Heart right ventricle (tissue), 16 donors: Measurements from ENCODE around the gene HCN2. TPM values are rescaled to one million over a fixed set of nuclear protein-coding genes. Genes with fewer than 3 reads are reported as not detected.

ENCODE experiments used
- ATAC-seq, 8 donors: fragments of 200-7000 bp; cut with Tn5 transposase; one replicate each; pipeline ENCODE4 v1.9.1; 2020; ENCODE audit warnings: mild to moderate bottlenecking in 8 of 8, moderate library complexity in 8 of 8, moderate number of reproducible peaks in 1 of 8
- DNase-seq, 2 donors: peaks; one replicate each; pipeline ENCODE4 v3.0.0-alpha.2; 2020
- H3K27ac ChIP-seq, 10 donors: fragments of 200-600 bp; sonication (generic) in 2 of 10; one replicate each; pipeline versions ENCODE4 v1.5.0 to v1.8.0; 2020 to 2022; ENCODE audit warnings: mild to moderate bottlenecking in 3 of 10
- H3K27me3 ChIP-seq, 7 donors: fragments of 200-600 bp; one replicate each; pipeline ENCODE4 v1.8.0; 2021 to 2022; ENCODE audit warnings: mild to moderate bottlenecking in 2 of 7
- H3K36me3 ChIP-seq, 9 donors: fragments of 200-600 bp; sonication (generic) in 1 of 9; one replicate each; pipeline versions ENCODE4 v1.5.0 to v1.8.0; 2020 to 2022; ENCODE audit warnings: mild to moderate bottlenecking in 2 of 9
- H3K4me1 ChIP-seq, 9 donors: fragments of 200-600 bp; sonication (generic) in 1 of 9; one replicate each; pipeline versions ENCODE4 v1.5.0 to v1.8.0; 2020 to 2022; ENCODE audit warnings: mild to moderate bottlenecking in 4 of 9
- H3K4me3 ChIP-seq, 10 donors: fragments of 200-600 bp; sonication (generic) in 2 of 10; one replicate each; pipeline versions ENCODE4 v1.5.0 to v1.8.0; 2020 to 2022; ENCODE audit warnings: mild to moderate bottlenecking in 7 of 10, moderate library complexity in 2 of 10
- H3K9me3 ChIP-seq, 11 donors: fragments of 200-600 bp in 10 of 11; sonication (generic) in 2 of 11; one replicate each; pipeline versions ENCODE4 v1.5.0 to v1.8.0; 2013 to 2022; ENCODE audit warnings: mild to moderate bottlenecking in 2 of 11, control low read depth in 1 of 11, moderate library complexity in 1 of 11
- WGBS, 2 donors: extraction: QIAGEN DNeasy Blood & Tissue Kit; methylation state at CpG; one replicate each; pipeline ENCODE4 v1.1.7; 2013; ENCODE audit warnings: inconsistent platforms in 1 of 2; 5-methylcytosine and 5-hydroxymethylcytosine counted together
- intact Hi-C, 10 donors: fragments of 100-400 bp; cut with DNase I; formaldehyde crosslinking; loops; one replicate each; pipeline versions ENCODE4 v1.11.1 to v1.14.2; 2022
- polyA plus RNA-seq, 2 donors: library from polyadenylated mRNA; stranded (reverse); fragments of 200-250 nt; gene quantifications; one replicate each; pipeline ENCODE4 v1.2.3, GENCODE V29; 2013
- total RNA-seq, 10 donors: library from RNA; stranded (reverse); fragmentation: NEBNext Ultra II Directional in 3 of 10; extraction: Animal tissue kit (Norgen Biotek cat#: 25700) in 3 of 10; gene quantifications; one replicate each; pipeline versions ENCODE4 v1.2.1 to v1.2.4, GENCODE V29; 2021 to 2023
- TF ChIP-seq, protein P1 (sequence below), 9 donors: fragments of 200-600 bp; sonication (generic) in 2 of 9; IDR thresholded peaks; one replicate each; pipeline versions ENCODE4 v1.5.0 to v1.8.0; 2021 to 2022; ENCODE audit warnings: antibody characterized with exemption in 9 of 9, mild to moderate bottlenecking in 5 of 9, moderate library complexity in 1 of 9
- donor health status: Arrhythmogenic right ventricular cardiomyopathy.
- donor health status: ischemic (EF 13 %, LVEDD 7.1; RV severe dilation, severe dysfunction).
- donor health status: healthy with polysubstance abuse.
- donor health status: DM: no; HTN: yes; CAD: no.
- donor health status: DM: no; HTN: no; CAD: no.
- donor health status: ischemic (EF 25% LVEDD 6.9; RV normal size, moderate dysfunction).
- donor health status: ischemic (EF 25% LVEDD 5.7; RV mildly dilated, moderate dysfunction).
- donor health status: healthy.
- donor health status: DM: yes; HTN: yes; CAD: no.
- donor health status: Ischemic cardiomyopathy.
- donor health status: ischemic (EF 35%, LVEDD 5.7; RV mildly dilated, moderate dysfunction).
- donor health status: nonischemic (EF 11% LVEDD 7.7; RV severe dilation, severe dysfunction).
- donor health status: DM: yes; HTN: yes; CAD: no.
- donor health status: PGD.
- donor health status: ischemic (EF 29% LVEDD 5.4; RV normal size, mild dysfunction).
- donor health status: nonischemic (EF 23%, LVEDD 6.1; RV moderate dilation, normal function).

HCN2 gene
- total and polyA plus RNA-seq, 12 donors: 0.90 to 10.7 (median 4.8) TPM

DNA sequence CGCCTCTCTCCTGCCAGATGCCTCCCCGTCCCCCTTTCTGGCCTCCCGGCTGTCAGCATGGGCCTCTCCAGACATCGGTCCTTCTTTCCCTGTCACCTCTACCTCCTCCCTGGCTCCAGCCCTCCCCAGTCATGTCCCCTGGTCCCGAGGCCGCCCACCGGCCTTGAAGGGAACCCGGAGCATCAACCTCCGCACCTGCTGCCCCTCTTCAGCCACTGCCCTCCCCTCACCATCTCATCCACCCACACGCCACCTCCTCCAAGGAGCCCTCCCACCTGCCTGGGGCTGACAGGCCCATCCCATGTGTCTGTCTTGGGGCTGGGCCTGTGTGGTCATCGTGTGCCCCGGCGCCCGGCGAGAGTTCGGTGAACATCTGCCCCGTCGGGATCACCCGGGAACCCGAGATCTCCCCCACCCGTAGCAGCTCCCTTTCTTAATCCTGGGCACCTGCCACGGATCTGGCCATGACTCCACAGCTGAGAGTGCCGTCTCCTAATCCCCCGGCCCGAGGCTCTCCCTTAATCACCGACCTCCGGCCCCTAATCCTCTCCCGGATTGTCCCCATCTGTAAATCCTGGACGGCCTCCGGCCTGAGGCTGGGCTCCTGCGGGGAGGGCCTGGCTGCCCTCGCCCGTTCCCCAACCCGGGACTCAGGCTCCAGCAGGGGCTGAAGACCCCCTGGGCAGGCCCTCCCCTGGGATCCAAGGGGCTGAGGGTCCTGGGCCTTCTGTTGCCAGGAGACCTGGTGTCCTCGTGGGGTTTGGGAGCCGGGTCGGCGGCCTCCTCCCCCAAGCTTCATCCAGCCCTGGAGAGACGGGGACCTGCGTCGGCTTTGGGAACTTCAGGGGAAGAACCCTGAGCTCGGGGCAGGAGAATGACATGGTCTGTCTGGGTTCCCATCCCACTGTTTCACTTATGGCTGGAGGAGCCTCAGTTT, 5.9 kb downstream of the HCN2 start:
- Histone ChIP-seq H3K27ac (no peak overlapping the region), H3K27me3 (peaks cover 13 to 35% (median 25%) of the 10 kb centered on the region in 7 donors), H3K4me1 (peaks cover 0 to 9% (median 0%) of the 10 kb centered on the region in 9 donors), H3K36me3 (no peaks in the 10 kb centered on the region), H3K4me3 (no peak overlapping the region), H3K9me3 (no peaks in the 10 kb centered on the region)
- ATAC-seq (no peak), DNase-seq (no peak)
- TF ChIP-seq, protein P1, sequence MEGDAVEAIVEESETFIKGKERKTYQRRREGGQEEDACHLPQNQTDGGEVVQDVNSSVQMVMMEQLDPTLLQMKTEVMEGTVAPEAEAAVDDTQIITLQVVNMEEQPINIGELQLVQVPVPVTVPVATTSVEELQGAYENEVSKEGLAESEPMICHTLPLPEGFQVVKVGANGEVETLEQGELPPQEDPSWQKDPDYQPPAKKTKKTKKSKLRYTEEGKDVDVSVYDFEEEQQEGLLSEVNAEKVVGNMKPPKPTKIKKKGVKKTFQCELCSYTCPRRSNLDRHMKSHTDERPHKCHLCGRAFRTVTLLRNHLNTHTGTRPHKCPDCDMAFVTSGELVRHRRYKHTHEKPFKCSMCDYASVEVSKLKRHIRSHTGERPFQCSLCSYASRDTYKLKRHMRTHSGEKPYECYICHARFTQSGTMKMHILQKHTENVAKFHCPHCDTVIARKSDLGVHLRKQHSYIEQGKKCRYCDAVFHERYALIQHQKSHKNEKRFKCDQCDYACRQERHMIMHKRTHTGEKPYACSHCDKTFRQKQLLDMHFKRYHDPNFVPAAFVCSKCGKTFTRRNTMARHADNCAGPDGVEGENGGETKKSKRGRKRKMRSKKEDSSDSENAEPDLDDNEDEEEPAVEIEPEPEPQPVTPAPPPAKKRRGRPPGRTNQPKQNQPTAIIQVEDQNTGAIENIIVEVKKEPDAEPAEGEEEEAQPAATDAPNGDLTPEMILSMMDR (IDR thresholded peaks at IDR 0.05): no peak
- WGBS, 2 donors: 76 to 81% methylated on average over 42 of the region's 42 CpGs
- intact Hi-C loops: loop anchor here in 1 of 10 donors (10.0 kb wide), 1 partner anchor 139 kb away; no protein-coding TSS in a partner anchor

GRCh38 chr19:596263-596655, 6.6 kb downstream of the HCN2 start:
- no peak for ATAC-seq
- intact Hi-C loops: loop anchor here in 1 of 10 donors (10.0 kb wide), 1 partner anchor 139 kb away; no protein-coding TSS in a partner anchor
- TF ChIP-seq, protein P1 (IDR thresholded peaks at IDR 0.05): no peak
- Histone ChIP-seq H3K27me3 (peaks cover 6 to 28% (median 18%) of the 10 kb centered on the region in 7 donors), H3K36me3 (no peaks in the 10 kb centered on the region), H3K4me3 (no peak overlapping the region), H3K9me3 (peaks cover 0 to 4% (median 0%) of the 10 kb centered on the region in 11 donors), H3K27ac (no peak overlapping the region), H3K4me1 (peaks cover 0 to 5% (median 0%) of the 10 kb centered on the region in 9 donors)
- 88 to 89% methylated on average over 16 of the region's 16 CpGs for WGBS, 2 donors
- no peak for DNase-seq

GRCh38 chr19:597406-598315, 8.0 kb downstream of the HCN2 start:
- TF ChIP-seq, protein P1 (IDR thresholded peaks at IDR 0.05): no peak
- Histone ChIP-seq H3K36me3 (no peaks in the 10 kb centered on the region), H3K4me1 (peaks cover 0 to 4% (median 0%) of the 10 kb centered on the region in 9 donors), H3K4me3 (no peak overlapping the region), H3K27me3 (peaks cover 0 to 14% (median 5%) of the 10 kb centered on the region in 7 donors), H3K27ac (no peak overlapping the region), H3K9me3 (peaks cover 0 to 5% (median 0%) of the 10 kb centered on the region in 11 donors)
- WGBS, 2 donors: 80% methylated on average over 18 of the region's 18 CpGs
- intact Hi-C loops: loop anchor here in 1 of 10 donors (10.0 kb wide), 1 partner anchor 137 kb away; no protein-coding TSS in a partner anchor
- DNase-seq (no peak), ATAC-seq (no peak)

DNA sequence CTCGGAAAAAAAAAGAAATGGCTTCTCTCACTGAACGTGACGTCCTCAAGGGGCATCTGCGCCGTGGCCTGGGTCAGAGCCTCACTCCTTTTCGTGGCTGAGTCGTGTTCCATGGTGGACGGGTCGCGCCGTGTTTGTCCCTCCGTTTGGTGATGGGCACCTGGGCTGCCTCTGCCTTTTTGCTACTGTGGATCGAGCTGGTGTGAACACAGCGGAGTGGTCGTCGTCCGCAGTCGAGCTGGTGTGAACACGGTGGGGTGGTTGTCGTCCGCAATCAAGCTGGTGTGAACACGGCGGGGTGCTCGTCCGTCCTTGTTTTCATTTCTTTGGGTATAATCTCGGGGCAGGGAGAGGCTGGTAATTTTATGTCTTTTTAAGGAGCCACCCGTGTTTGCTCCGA, 11.6 kb downstream of the HCN2 start:
- WGBS, 2 donors: 90 to 91% methylated on average over 28 of the region's 28 CpGs
- no peak overlapping the region for H3K27ac ChIP-seq
- no peak for ATAC-seq

More for the DNA sequence above, 11.6 kb downstream of the HCN2 start:
- peaks cover 0 to 4% (median 0%) of the 10 kb centered on the region in 7 donors for H3K27me3 ChIP-seq
- TF ChIP-seq, protein P1 (IDR thresholded peaks at IDR 0.05): no peak
- no peak overlapping the region for H3K4me3 ChIP-seq
- H3K36me3 ChIP-seq: no peaks in the 10 kb centered on the region
- DNase-seq: no peak
- peaks cover 0 to 5% (median 0%) of the 10 kb centered on the region in 11 donors for H3K9me3 ChIP-seq
- intact Hi-C loops: no loop called here
- H3K4me1 ChIP-seq: peaks cover 0 to 6% (median 0%) of the 10 kb centered on the region in 9 donors
